ENCODE data around the gene FAM181A. TPM values are rescaled to one million over a fixed set of nuclear protein-coding genes. Genes with fewer than 3 reads are reported as not detected.

FAM181A gene
- total and polyA plus RNA-seq, 10 of the 15 experiments (the other 5 are each of a cell fraction or from before 2014, with no cell fraction given) = not detected

GRCh38 chr14:93967637-93968250, 40.6 kb downstream of the FAM181A start (continued):
- TF ChIP-seq CBX3 (IDR thresholded peaks at IDR 0.05; ENCODE audit: borderline replicate concordance, low read depth) = no peak
- TF ChIP-seq POU2F2 (IDR thresholded peaks at IDR 0.05; ENCODE audit: borderline replicate concordance, low read depth, low read length) = peak; percentile 85; the same call in 2 of the 3 replicates
- peak in 1 of 2 experiments; percentile 89; a peak in 2 of 4 replicates for TF ChIP-seq SRF (IDR thresholded peaks at IDR 0.05; ENCODE audit: low read depth in 2 of 2, low read length in 2 of 2)
- no peak for TF ChIP-seq ASH2L (IDR thresholded peaks at IDR 0.05; ENCODE audit: borderline replicate concordance, low read depth)
- peak; percentile 96 to 99; a peak in 3 of 4 replicates for TF ChIP-seq EP300 (IDR thresholded peaks at IDR 0.05; ENCODE audit: borderline replicate concordance in 1 of 2, control insufficient read depth in 1 of 2, low read depth in 2 of 2, low read length in 2 of 2)
- TF ChIP-seq BCL3 (IDR thresholded peaks at IDR 0.05; ENCODE audit: borderline replicate concordance, insufficient read depth, low read depth, low read length, poor library complexity, severe bottlenecking) = peak; percentile 88
- TF ChIP-seq KLF5 (IDR thresholded peaks at IDR 0.05; ENCODE audit: partially characterized antibody) = peak; percentile 64
- TF ChIP-seq BACH1 (IDR thresholded peaks at IDR 0.05; ENCODE audit: borderline replicate concordance) = peak; percentile 86; the same call in 1 of the 2 replicates
- peak; percentile 91 for TF ChIP-seq JUNB (IDR thresholded peaks at IDR 0.05)
- TF ChIP-seq ZSCAN29 (IDR thresholded peaks at IDR 0.05) = 0 out of 2 replicates have a peak, but pooled peaks have one; percentile 49
- peak; percentile 80; the same call in 1 of the 2 replicates for TF ChIP-seq CBFB (IDR thresholded peaks at IDR 0.05; ENCODE audit: low read depth)
- no peak for TF ChIP-seq CHD1 (IDR thresholded peaks at IDR 0.05; ENCODE audit: low read depth, low read length)
- no peak for TF ChIP-seq RAD21 (IDR thresholded peaks at IDR 0.05; ENCODE audit: insufficient read depth, low read depth, low read length)
- TF ChIP-seq MYB (IDR thresholded peaks at IDR 0.05; ENCODE audit: borderline replicate concordance, low read depth, low read length) = no peak
- TF ChIP-seq SMAD5 (IDR thresholded peaks at IDR 0.05; ENCODE audit: low read depth) = no peak; the same call in 1 of the 2 replicates
- TF ChIP-seq ESRRA (IDR thresholded peaks at IDR 0.05; ENCODE audit: low read length) = peak; percentile 78; the same call in 1 of the 2 replicates
- TF ChIP-seq DPF2 (IDR thresholded peaks at IDR 0.05) = peak; percentile 98
- TF ChIP-seq TCF12 (IDR thresholded peaks at IDR 0.05; ENCODE audit: low read depth, low read length) = peak; percentile 89
- peak; percentile 93 for TF ChIP-seq ZNF687 (IDR thresholded peaks at IDR 0.05)
- no peak for TF ChIP-seq CUX1 (IDR thresholded peaks at IDR 0.05; ENCODE audit: insufficient replicate concordance, low read depth, low read length)
